ENCODE results near the gene SLC4A1AP. TPM values are rescaled to one million over a fixed set of nuclear protein-coding genes. Genes with fewer than 3 reads are reported as not detected.

SLC4A1AP gene
- total and polyA plus RNA-seq, 12 donors = 13.0 to 41.1 (median 22.3) TPM

GRCh38 chr2:27720004-27720551, 56.4 kb downstream of the SLC4A1AP start:
- H3K36me3 ChIP-seq (replicated peaks in 1 of 2) = no peaks in the 10 kb centered on the region
- H3K9me3 ChIP-seq (replicated peaks in 1 of 3) = no peaks in the 10 kb centered on the region
- WGBS, 4 donors = 25 to 41% (median 33%) methylated on average over 7 of the region's 7 CpGs
- peak; percentile 79 to 91 (median 87) for DNase-seq
- H3K27me3 ChIP-seq = no peaks in the 10 kb centered on the region
- H3K4me1 ChIP-seq (replicated peaks in 1 of 2) = peaks cover 9 to 20% of the 10 kb centered on the region in 2 donors
- intact Hi-C loops (cut with DNase I) = no loop called here
- peak overlapping the region in 3 of 5 donors; percentile 11 to 87 (median 80) for H3K27ac ChIP-seq
- no peak for TF ChIP-seq POLR2A (IDR thresholded peaks at IDR 0.05)
- TF ChIP-seq CTCF (IDR thresholded peaks at IDR 0.05) = no peak
- no peak overlapping the region for H3K4me3 ChIP-seq

- no peaks in the 10 kb centered on the region for H3K9me3 ChIP-seq (replicated peaks in 1 of 3)
- H3K27ac ChIP-seq = peak overlapping the region; percentile 0 to 87 (median 58)
- no peak for TF ChIP-seq CTCF (IDR thresholded peaks at IDR 0.05)
- TF ChIP-seq POLR2A (IDR thresholded peaks at IDR 0.05) = no peak
- H3K4me3 ChIP-seq = no peak overlapping the region
- H3K4me1 ChIP-seq (replicated peaks in 1 of 2) = peaks cover 9 to 26% of the 10 kb centered on the region in 2 donors
- 34 to 51% (median 43%) methylated on average over 4 to 8 of the region's 8 CpGs for WGBS, 4 donors
- DNase-seq = peak; percentile 55 to 79 (median 73)
- intact Hi-C loops (cut with DNase I) = no loop called here
- no peaks in the 10 kb centered on the region for H3K36me3 ChIP-seq (replicated peaks in 1 of 2)
- H3K27me3 ChIP-seq = no peaks in the 10 kb centered on the region
Measured at GRCh38 chr2:27721335-27721734, 57.6 kb downstream of the SLC4A1AP start.

- Histone ChIP-seq H3K9me3 (replicated peaks in 1 of 3) (no peaks in the 10 kb centered on the region), H3K4me3 (no peak overlapping the region), H3K36me3 (replicated peaks in 1 of 2) (no peaks in the 10 kb centered on the region), H3K4me1 (replicated peaks in 1 of 2) (peaks cover 9 to 27% of the 10 kb centered on the region in 2 donors), H3K27ac (peak overlapping the region; percentile 0 to 87 (median 58)), H3K27me3 (no peaks in the 10 kb centered on the region)
- 61 to 100% (median 69%) methylated on average over 1 to 2 of the region's 2 CpGs for WGBS, 4 donors
- TF ChIP-seq CTCF (IDR thresholded peaks at IDR 0.05) (no peak), POLR2A (IDR thresholded peaks at IDR 0.05) (no peak)
- intact Hi-C loops (cut with DNase I) = no loop called here
- peak in 2 of 7 donors; percentile 51 to 66 for DNase-seq
Measured at GRCh38 chr2:27721884-27722485, 58.3 kb downstream of the SLC4A1AP start.

- H3K27me3 ChIP-seq = no peaks in the 10 kb centered on the region
- H3K4me1 ChIP-seq (replicated peaks in 1 of 2) = peaks cover 13 to 42% of the 10 kb centered on the region in 2 donors
- DNase-seq = peak; percentile 77 to 92 (median 85)
- peak overlapping the region; percentile 74 to 90 (median 85) for H3K27ac ChIP-seq
- H3K4me3 ChIP-seq = no peak overlapping the region
- intact Hi-C loops (cut with DNase I) = no loop called here
- H3K36me3 ChIP-seq (replicated peaks in 1 of 2) = no peaks in the 10 kb centered on the region
- H3K9me3 ChIP-seq (replicated peaks in 1 of 3) = no peaks in the 10 kb centered on the region
- 39 to 46% (median 43%) methylated on average over 10 to 11 of the region's 11 CpGs for WGBS, 4 donors
- TF ChIP-seq CTCF (IDR thresholded peaks at IDR 0.05) = peak; percentile 80 to 85 (median 82)
- peak in 1 of 2 donors; percentile 40 for TF ChIP-seq POLR2A (IDR thresholded peaks at IDR 0.05)
Measured at GRCh38 chr2:27723372-27724144, 59.9 kb downstream of the SLC4A1AP start.

All from adrenal gland (tissue), 12 donors.